OCI-LY7 (cell line): ENCODE data around the gene PSMG4. TPM values are rescaled to one million over a fixed set of nuclear protein-coding genes. Genes with fewer than 3 reads are reported as not detected.

ENCODE experiments used
- BruUV-seq: library from RNA; stranded (reverse); fragments of 400-500 nt; replicated peaks from 2 replicates; lab custom pipeline; 2021; lab: Mats Ljungman, UMichigan
- CTCF ChIA-PET: fragments of 300-600 bp; sonication (Branson Sonifier 250); formaldehyde crosslinking; loops from one replicate; lab custom pipeline; 2022; ENCODE audit warnings: antibody characterized with exemption; ENCODE audit not compliant: unreplicated experiment; lab: Charles Lee
- POLR2A ChIA-PET: fragments of 300-600 bp; sonication (Branson Sonifier 250); formaldehyde crosslinking; loops from one replicate; lab custom pipeline; 2022; ENCODE audit warnings: antibody characterized with exemption; lab: Charles Lee
- DNase-seq: peaks from one replicate; pipeline ENCODE4 v3.0.0-alpha.2; 2015; ENCODE audit warnings: low spot score
- H2AFZ ChIP-seq: fragments of 200-600 bp; sonication (generic), shearing (Covaris generic); 2 replicates; pipeline ENCODE4 v1.6.1; 2014; ENCODE audit warnings: mild to moderate bottlenecking, antibody characterized with exemption, low read length, moderate library complexity
- H3K27ac ChIP-seq: fragments of 200-600 bp; sonication (generic); 2 replicates; pipeline ENCODE4 v1.5.1; 2014; ENCODE audit warnings: mixed run types, low read depth, mild to moderate bottlenecking, moderate library complexity, low read length, inconsistent platforms; ENCODE audit not compliant: poor library complexity, severe bottlenecking
- H3K36me3 ChIP-seq: fragments of 200-600 bp; sonication (generic); 2 replicates; pipeline ENCODE4 v1.6.1; 2014; ENCODE audit warnings: mild to moderate bottlenecking, antibody characterized with exemption, low read length, moderate library complexity, mixed read lengths; ENCODE audit not compliant: insufficient read depth
- H3K4me1 ChIP-seq: fragments of 200-600 bp; sonication (generic); 2 replicates; pipeline ENCODE4 v1.5.1; 2014; ENCODE audit warnings: mild to moderate bottlenecking, low read length; ENCODE audit not compliant: insufficient read depth, poor library complexity, severe bottlenecking
- H3K4me2 ChIP-seq: fragments of 200-600 bp; sonication (generic); 2 replicates; pipeline ENCODE4 v1.6.1; 2014; ENCODE audit warnings: mild to moderate bottlenecking, low read length
- H3K4me3 ChIP-seq: fragments of 200-600 bp; sonication (generic); 2 replicates; pipeline ENCODE4 v1.5.1; 2014; ENCODE audit warnings: mild to moderate bottlenecking, low read depth, low read length; ENCODE audit not compliant: poor library complexity, severe bottlenecking
- H3K79me2 ChIP-seq: fragments of 200-600 bp; sonication (generic); 2 replicates; pipeline ENCODE4 v1.6.1; 2016; ENCODE audit warnings: low read depth, mild to moderate bottlenecking, low read length, moderate library complexity, mixed read lengths; ENCODE audit not compliant: insufficient read depth
- H3K9me2 ChIP-seq: fragments of 200-600 bp; sonication (generic); 2 replicates; pipeline ENCODE4 v1.6.1; 2016; ENCODE audit warnings: mild to moderate bottlenecking, low read length, mixed read lengths; ENCODE audit not compliant: insufficient read depth
- H3K9me3 ChIP-seq: fragments of 200-600 bp; sonication (generic); 2 replicates; pipeline ENCODE4 v1.6.1; 2014; ENCODE audit warnings: mild to moderate bottlenecking, mixed run types, low read length, mixed read lengths
- H4K20me1 ChIP-seq: fragments of 200-600 bp; sonication (generic); 2 replicates; pipeline ENCODE4 v1.6.1; 2014; ENCODE audit warnings: mild to moderate bottlenecking, antibody characterized with exemption, low read length, moderate library complexity, mixed read lengths; ENCODE audit not compliant: insufficient read depth
- CTCF ChIP-seq: fragments of 200-600 bp; sonication (generic); conservative IDR thresholded peaks from 2 replicates; pipeline ENCODE4 v1.5.1; 2014; ENCODE audit warnings: mild to moderate bottlenecking, antibody characterized with exemption, low read length, moderate library complexity, mixed read lengths
- EZH2phosphoT487 ChIP-seq: fragments of 200-600 bp; sonication (generic); IDR thresholded peaks from 2 replicates; pipeline ENCODE4 v1.6.1; 2018; ENCODE audit warnings: low read depth, borderline replicate concordance, mild to moderate bottlenecking, mixed run types, antibody characterized with exemption, low read length, moderate library complexity, mixed read lengths
- intact Hi-C: fragments of 100-400 bp; cut with micrococcal nuclease; formaldehyde crosslinking; loops from one replicate; pipeline ENCODE4 v1.10.0; 2022; ENCODE audit not compliant: unreplicated experiment
- total RNA-seq, 2 experiments: library from RNA; depleted of rRNA in 1 of 2; stranded (reverse); fragments of >200 nt in 1 of 2; shearing (Covaris generic) in 1 of 2; gene quantifications; 2 replicates each; pipeline ENCODE4 v1.2.3, GENCODE V29; 2014 to 2022

Gene PSMG4
- total RNA-seq, 2 experiments from 2014 or later = 48.9 to 65.4 TPM

GRCh38 chr6:3269281-3269975 is 10.7 kb downstream of the PSMG4 start:
- H3K4me1 ChIP-seq = no peaks in the 10 kb centered on the region
- no peak overlapping the region for H3K4me2 ChIP-seq
- H3K36me3 ChIP-seq = peaks cover 82% of the 10 kb centered on the region
- BruUV-seq = no TSS peak
- no peak overlapping the region for H3K27ac ChIP-seq
- no peaks in the 10 kb centered on the region for H3K9me2 ChIP-seq
- no peaks in the 10 kb centered on the region for H3K79me2 ChIP-seq
- no peaks in the 10 kb centered on the region for H3K9me3 ChIP-seq
- H4K20me1 ChIP-seq = 0 out of 2 replicates have a peak, but pooled peaks cover 4% of the 10 kb centered on the region
- ChIA-PET POLR2A (interaction anchor here (0.6 to 0.7 kb wide), 2 partner anchors 9 to 807 kb away, joined by 3 to 4 read pairs; no protein-coding TSS in a partner anchor), CTCF (no interaction called here)
- no peak overlapping the region for H3K4me3 ChIP-seq
- no peak for TF ChIP-seq CTCF
- TF ChIP-seq EZH2phosphoT487 = no peak
- no peak for DNase-seq
- intact Hi-C loops = no loop called here
- H2AFZ ChIP-seq = no peak overlapping the region

DNA sequence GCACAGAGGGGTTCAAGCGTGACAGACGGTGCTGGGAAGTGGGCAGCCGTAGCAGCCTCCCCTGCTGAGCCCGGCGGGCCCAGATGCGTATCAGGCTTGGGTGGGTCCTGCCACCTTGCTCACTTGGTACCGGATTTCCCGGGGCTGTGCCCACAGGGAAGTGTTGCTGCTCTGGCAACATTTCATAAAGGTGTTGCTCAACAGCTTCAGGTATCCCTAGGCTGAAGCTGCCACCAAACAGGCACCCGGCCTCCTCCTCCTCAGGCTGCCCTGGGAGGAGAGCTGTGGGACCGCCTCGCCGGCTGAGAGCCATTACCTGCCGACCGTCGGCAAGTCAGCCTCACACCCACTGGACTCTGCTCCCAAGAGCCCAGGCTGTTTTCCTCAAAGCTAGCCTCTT is 11.5 kb downstream of the PSMG4 start:
- Histone ChIP-seq H3K4me2 (no peak overlapping the region), H4K20me1 (0 out of 2 replicates have a peak, but pooled peaks cover 4% of the 10 kb centered on the region), H3K9me3 (no peaks in the 10 kb centered on the region), H2AFZ (no peak overlapping the region), H3K36me3 (peaks cover 73% of the 10 kb centered on the region), H3K9me2 (no peaks in the 10 kb centered on the region), H3K4me3 (no peak overlapping the region), H3K4me1 (no peaks in the 10 kb centered on the region), H3K27ac (no peak overlapping the region), H3K79me2 (no peaks in the 10 kb centered on the region)
- BruUV-seq = no TSS peak
- no peak for TF ChIP-seq EZH2phosphoT487
- no peak for TF ChIP-seq CTCF
- CTCF ChIA-PET = no interaction called here
- DNase-seq = no peak
- intact Hi-C loops = no loop called here
- POLR2A ChIA-PET = interaction anchor here (0.7 to 0.8 kb wide), 2 partner anchors 8 to 10 kb away, joined by 3 to 4 read pairs; no protein-coding TSS in a partner anchor

DNA sequence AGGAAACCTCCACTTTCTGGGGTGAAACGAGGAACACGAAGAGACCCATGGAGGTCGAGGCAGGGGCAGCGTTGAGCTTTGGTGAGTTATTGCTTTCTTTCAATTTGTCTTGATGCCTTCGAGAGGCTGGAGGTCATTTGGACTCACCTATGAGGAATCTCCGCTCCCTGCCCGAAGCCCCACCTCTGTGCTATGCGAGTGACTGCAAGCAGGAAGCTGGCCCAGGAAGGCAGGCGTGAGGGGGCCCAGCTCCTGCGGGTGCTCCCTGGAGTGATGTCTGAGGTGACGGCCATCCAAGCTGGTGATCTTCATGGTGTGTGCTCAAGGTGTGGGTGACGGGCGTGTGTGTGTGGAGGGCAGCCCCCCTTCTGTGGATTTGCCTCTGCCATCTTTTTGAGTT is 13.0 kb downstream of the PSMG4 start:
- Histone ChIP-seq H4K20me1 (no peaks in the 10 kb centered on the region), H2AFZ (no peak overlapping the region), H3K36me3 (peaks cover 60% of the 10 kb centered on the region), H3K27ac (no peak overlapping the region), H3K4me2 (no peak overlapping the region), H3K4me3 (no peak overlapping the region), H3K79me2 (no peaks in the 10 kb centered on the region), H3K9me3 (no peaks in the 10 kb centered on the region), H3K9me2 (no peaks in the 10 kb centered on the region), H3K4me1 (no peaks in the 10 kb centered on the region)
- intact Hi-C loops = no loop called here
- no peak for DNase-seq
- ChIA-PET CTCF (no interaction called here), POLR2A (interaction anchor here (0.6 kb wide), 1 partner anchor 67 kb away, joined by 3 read pairs; no protein-coding TSS in a partner anchor)
- no TSS peak for BruUV-seq
- no peak for TF ChIP-seq CTCF
